Ovary (tissue), 9 donors: Measurements from ENCODE around the gene ZFC3H1. TPM values are rescaled to one million over a fixed set of nuclear protein-coding genes. Genes with fewer than 3 reads are reported as not detected.

Experiments used
- DNase-seq, 5 donors: peaks; one replicate each; pipeline ENCODE4 v3.0.0-alpha.2; 2019 to 2020
- H3K27ac ChIP-seq, 2 donors: fragments of 200-600 bp; one replicate each; pipeline versions ENCODE4 v1.5.1 to v1.8.0; 2019 to 2022
- H3K27me3 ChIP-seq: fragments of 200-600 bp; one replicate; pipeline ENCODE4 v1.8.0; 2022
- H3K36me3 ChIP-seq: fragments of 200-600 bp; sonication (generic); one replicate; pipeline ENCODE4 v1.5.1; 2019
- H3K4me1 ChIP-seq: one replicate; pipeline ENCODE4 v1.8.1; 2013; ENCODE audit warnings: mild to moderate bottlenecking, moderate library complexity; ENCODE audit not compliant: insufficient read depth
- H3K4me3 ChIP-seq: fragments of 200-600 bp; sonication (generic); one replicate; pipeline ENCODE4 v1.5.1; 2017
- H3K9me3 ChIP-seq, 2 donors: fragments of 200-600 bp in 1 of 2; sonication (generic) in 1 of 2; one replicate each; pipeline versions ENCODE4 v1.5.1 to v1.8.1; 2013 to 2019; ENCODE audit warnings: mild to moderate bottlenecking in 1 of 2, moderate library complexity in 1 of 2
- EP300 ChIP-seq: sonication (generic); formaldehyde crosslinking; IDR thresholded peaks from one replicate; pipeline ENCODE4 v1.6.1; 2017; ENCODE audit warnings: antibody characterized with exemption
- POLR2A ChIP-seq: fragments of 450-650 bp; IDR thresholded peaks from one replicate; pipeline ENCODE4 v1.6.1; 2017; ENCODE audit warnings: antibody characterized with exemption, mild to moderate bottlenecking, moderate library complexity
- WGBS, 3 donors: extraction: QIAGEN DNeasy Blood & Tissue Kit in 1 of 3; methylation state at CpG; one replicate each; pipeline versions ENCODE4 v1.1.5 to v1.1.7; 2013 to 2017; 5-methylcytosine and 5-hydroxymethylcytosine counted together
- intact Hi-C, 4 donors: fragments of 100-400 bp; cut with DNase I; formaldehyde crosslinking; loops; one replicate each; pipeline versions ENCODE4 v1.11.0 to v1.15.1; 2022 to 2023
- polyA plus RNA-seq, 2 donors: library from polyadenylated mRNA; stranded (reverse); fragments of 200-250 nt in 1 of 2; fragments of 350-450 nt in 1 of 2; fragmentation: Illumina TruSeq in 1 of 2; extraction: RNeasy Lipid Tissue Mini Kit (QIAGEN cat#74804) in 1 of 2; gene quantifications; one replicate each; pipeline ENCODE4 v1.2.3, GENCODE V29; 2013 to 2014
- total RNA-seq, 7 donors: library from RNA; depleted of rRNA in 2 of 7; stranded (reverse); fragments of >200 nt in 2 of 7; fragmentation: NEBNext Ultra II Directional in 3 of 7; extraction: Animal tissue kit (Norgen Biotek cat#: 25700) in 3 of 7; gene quantifications; one replicate each; pipeline versions ENCODE4 v1.1.0 to v1.2.4, GENCODE V29; 2016 to 2023
- TF ChIP-seq, protein P1 (sequence below), 3 donors: fragments of 450-650 bp in 2 of 3; fragments of 200-600 bp in 1 of 3; IDR thresholded peaks; one replicate each; pipeline versions ENCODE4 v1.5.1 to v1.8.0; 2016 to 2022; ENCODE audit warnings: antibody characterized with exemption in 3 of 3, mild to moderate bottlenecking in 1 of 3
- donor health status: DM: no; HTN: no; CAD: no; lungs with moderate emphysema.
- donor health status: DM: no; HTN: no; CAD: no.
- donor health status: Bipolar disorder and iron deficiency.
- donor health status: DM: yes; HTN: yes; CAD: no.
- donor health status: DM: no; HTN: no; CAD: no.
- donor health status: DM: yes; HTN: yes; CAD: no.

ZFC3H1 gene
- total and polyA plus RNA-seq, 9 donors: 17.5 to 51.0 (median 42.3) TPM

DNA sequence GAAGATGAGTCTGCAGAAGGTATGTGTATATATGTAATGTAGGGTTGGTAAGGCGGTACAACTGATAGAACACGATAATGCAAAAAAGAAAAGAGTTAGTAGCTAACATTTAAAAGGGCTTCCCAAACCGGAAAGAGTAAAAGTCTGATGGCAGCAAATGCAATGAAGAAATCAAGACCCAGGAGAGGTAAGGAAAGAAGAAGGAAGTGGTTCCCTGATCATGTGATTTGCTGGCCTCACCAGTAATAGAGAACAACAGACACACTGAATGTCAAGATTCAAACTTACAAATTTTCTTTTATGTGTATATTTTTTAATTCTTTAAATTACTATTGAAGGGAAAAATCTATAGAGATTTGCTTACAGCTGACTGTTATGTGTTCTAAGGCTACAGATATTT, 18.4 kb downstream of the ZFC3H1 start:
- no peaks in the 10 kb centered on the region for H3K4me1 ChIP-seq
- H3K27ac ChIP-seq: no peak overlapping the region
- 89 to 94% (median 92%) methylated on average over 3 of the region's 3 CpGs for WGBS, 3 donors
- H3K27me3 ChIP-seq: no peaks in the 10 kb centered on the region
- intact Hi-C loops: no loop called here
- TF ChIP-seq EP300 (no peak), POLR2A (no peak)
- TF ChIP-seq, protein P1, sequence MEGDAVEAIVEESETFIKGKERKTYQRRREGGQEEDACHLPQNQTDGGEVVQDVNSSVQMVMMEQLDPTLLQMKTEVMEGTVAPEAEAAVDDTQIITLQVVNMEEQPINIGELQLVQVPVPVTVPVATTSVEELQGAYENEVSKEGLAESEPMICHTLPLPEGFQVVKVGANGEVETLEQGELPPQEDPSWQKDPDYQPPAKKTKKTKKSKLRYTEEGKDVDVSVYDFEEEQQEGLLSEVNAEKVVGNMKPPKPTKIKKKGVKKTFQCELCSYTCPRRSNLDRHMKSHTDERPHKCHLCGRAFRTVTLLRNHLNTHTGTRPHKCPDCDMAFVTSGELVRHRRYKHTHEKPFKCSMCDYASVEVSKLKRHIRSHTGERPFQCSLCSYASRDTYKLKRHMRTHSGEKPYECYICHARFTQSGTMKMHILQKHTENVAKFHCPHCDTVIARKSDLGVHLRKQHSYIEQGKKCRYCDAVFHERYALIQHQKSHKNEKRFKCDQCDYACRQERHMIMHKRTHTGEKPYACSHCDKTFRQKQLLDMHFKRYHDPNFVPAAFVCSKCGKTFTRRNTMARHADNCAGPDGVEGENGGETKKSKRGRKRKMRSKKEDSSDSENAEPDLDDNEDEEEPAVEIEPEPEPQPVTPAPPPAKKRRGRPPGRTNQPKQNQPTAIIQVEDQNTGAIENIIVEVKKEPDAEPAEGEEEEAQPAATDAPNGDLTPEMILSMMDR (IDR thresholded peaks at IDR 0.05): no peak
- DNase-seq: no peak
- no peaks in the 10 kb centered on the region for H3K36me3 ChIP-seq
- H3K4me3 ChIP-seq: no peak overlapping the region
- no peaks in the 10 kb centered on the region for H3K9me3 ChIP-seq

DNA sequence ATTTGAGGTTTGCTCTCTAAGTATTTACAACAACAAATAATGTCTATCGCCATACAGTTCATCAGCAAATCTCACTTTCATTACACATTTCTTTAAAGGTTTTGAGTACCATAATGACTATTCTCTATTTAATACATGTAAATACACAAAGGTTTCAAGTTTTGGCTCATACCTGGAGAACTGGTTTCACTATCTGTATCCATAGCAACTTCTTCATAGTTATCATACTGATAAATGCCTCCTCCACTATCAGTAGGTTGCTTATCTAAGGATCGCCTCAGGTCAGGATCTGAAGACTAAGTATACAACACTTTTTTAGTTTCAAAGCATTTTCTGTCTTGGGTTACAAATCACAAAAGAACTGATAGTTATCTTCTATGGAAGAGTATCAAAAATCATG, 21.4 kb downstream of the ZFC3H1 start:
- WGBS, 3 donors: 89 to 95% (median 94%) methylated on average over 2 of the region's 2 CpGs
- Histone ChIP-seq H3K4me1 (no peaks in the 10 kb centered on the region), H3K36me3 (no peaks in the 10 kb centered on the region), H3K27me3 (no peaks in the 10 kb centered on the region), H3K4me3 (no peak overlapping the region), H3K27ac (no peak overlapping the region), H3K9me3 (no peaks in the 10 kb centered on the region)
- TF ChIP-seq POLR2A: no peak
- no peak for TF ChIP-seq EP300
- TF ChIP-seq, protein P1 (IDR thresholded peaks at IDR 0.05): no peak
- DNase-seq: no peak
- intact Hi-C loops: no loop called here

DNA sequence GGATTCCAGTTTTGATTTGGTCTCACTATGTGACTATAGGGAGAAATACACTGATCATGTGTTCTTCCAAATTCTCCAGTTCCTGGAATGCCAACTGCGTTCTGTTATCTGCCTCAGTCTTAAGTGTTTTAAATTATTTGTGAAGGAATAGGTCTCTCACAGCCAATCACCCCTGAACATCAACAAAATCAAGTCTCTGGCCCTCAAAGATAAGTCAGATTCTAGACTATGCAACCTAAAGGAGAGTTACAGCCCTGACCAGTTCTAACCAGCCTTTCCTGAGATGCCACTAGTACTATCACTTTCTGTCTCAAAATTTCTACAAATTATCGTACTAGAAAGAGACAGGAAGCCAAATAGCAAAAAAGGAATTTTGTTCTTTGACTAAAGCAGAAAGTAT, 22.3 kb downstream of the ZFC3H1 start:
- H3K4me3 ChIP-seq: no peak overlapping the region
- no peaks in the 10 kb centered on the region for H3K27me3 ChIP-seq
- H3K36me3 ChIP-seq: no peaks in the 10 kb centered on the region
- no peaks in the 10 kb centered on the region for H3K4me1 ChIP-seq
- no peaks in the 10 kb centered on the region for H3K9me3 ChIP-seq
- intact Hi-C loops: no loop called here
- no peak overlapping the region for H3K27ac ChIP-seq
- TF ChIP-seq, protein P1 (IDR thresholded peaks at IDR 0.05): no peak
- TF ChIP-seq POLR2A (no peak), EP300 (no peak)
- DNase-seq: no peak
- 72 to 79% (median 75%) methylated on average over 2 of the region's 2 CpGs for WGBS, 3 donors

DNA sequence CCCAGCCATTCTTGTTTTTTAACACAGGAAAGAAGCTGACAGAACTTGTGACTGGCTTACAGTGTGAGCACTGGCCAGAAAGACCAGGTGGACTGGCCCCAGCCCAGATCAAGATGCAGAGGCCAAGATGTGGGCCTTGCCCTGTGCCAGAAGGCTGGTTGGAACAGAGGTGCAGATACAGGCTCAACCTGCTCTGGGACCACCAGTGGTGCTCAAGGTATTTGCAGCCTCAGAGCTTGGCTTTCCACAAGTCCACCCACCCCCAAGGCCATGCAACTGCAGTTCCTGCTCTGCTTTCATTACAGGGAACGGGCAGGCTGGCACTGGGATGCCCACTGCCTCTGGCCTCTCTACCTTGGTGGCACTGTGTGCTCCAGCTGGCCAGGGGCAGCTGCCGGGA, 23.3 kb downstream of the ZFC3H1 start:
- no peak for DNase-seq
- Histone ChIP-seq H3K9me3 (no peaks in the 10 kb centered on the region), H3K4me1 (no peaks in the 10 kb centered on the region), H3K27ac (no peak overlapping the region), H3K4me3 (no peak overlapping the region), H3K27me3 (no peaks in the 10 kb centered on the region), H3K36me3 (no peaks in the 10 kb centered on the region)
- TF ChIP-seq, protein P1 (IDR thresholded peaks at IDR 0.05): no peak
- no peak for TF ChIP-seq POLR2A
- no peak for TF ChIP-seq EP300
- intact Hi-C loops: no loop called here
- 95 to 97% (median 96%) methylated on average over 2 of the region's 2 CpGs for WGBS, 3 donors

DNA sequence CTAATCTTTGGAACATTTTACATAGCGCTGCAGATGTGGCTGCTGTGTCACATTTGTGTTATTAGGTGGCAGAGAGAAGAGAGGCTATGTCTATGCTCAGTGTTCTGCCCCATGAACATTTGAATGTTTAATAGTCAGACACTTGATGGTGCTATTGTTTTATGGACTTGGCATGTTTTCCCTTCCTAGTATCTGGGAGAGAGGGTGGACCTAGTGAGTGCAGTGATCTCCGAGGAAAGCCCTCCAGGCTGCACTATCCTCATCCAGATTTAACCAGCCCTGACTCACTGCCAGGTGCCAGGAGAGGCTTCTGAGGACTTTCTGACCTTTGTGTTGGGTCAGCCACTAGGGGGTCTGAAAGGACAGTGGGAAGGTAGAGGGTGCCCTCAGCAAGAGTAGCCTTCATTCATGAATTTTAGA, 24.3 kb downstream of the ZFC3H1 start:
- WGBS, 3 donors: 76 to 88% (median 85%) methylated on average over 2 of the region's 2 CpGs
- no peak overlapping the region for H3K4me3 ChIP-seq
- H3K36me3 ChIP-seq: no peaks in the 10 kb centered on the region
- no peak overlapping the region for H3K27ac ChIP-seq
- DNase-seq: no peak
- intact Hi-C loops: no loop called here
- no peaks in the 10 kb centered on the region for H3K9me3 ChIP-seq
- H3K27me3 ChIP-seq: no peaks in the 10 kb centered on the region
- no peak for TF ChIP-seq POLR2A
- no peak for TF ChIP-seq EP300
- TF ChIP-seq, protein P1 (IDR thresholded peaks at IDR 0.05): no peak
- no peaks in the 10 kb centered on the region for H3K4me1 ChIP-seq
